H9 (cell line): ENCODE data around the gene CADPS2. TPM values are rescaled to one million over a fixed set of nuclear protein-coding genes. Genes with fewer than 3 reads are reported as not detected.

Experiments used
- DNase-seq: peaks from one replicate; pipeline ENCODE4 v3.0.0-alpha.2; 2017
- H2AFZ ChIP-seq: one replicate; pipeline ENCODE4 v1.6.1; 2013; ENCODE audit warnings: mild to moderate bottlenecking, low read length, control low read depth, moderate library complexity
- H2AK5ac ChIP-seq: 2 replicates; pipeline ENCODE4 v1.6.1; 2013; ENCODE audit warnings: low read length, control low read depth, mixed read lengths; ENCODE audit not compliant: insufficient read length
- H2BK120ac ChIP-seq: one replicate; pipeline ENCODE4 v1.6.1; 2013; ENCODE audit warnings: low read depth, mild to moderate bottlenecking, low read length, control low read depth, inconsistent platforms; ENCODE audit not compliant: poor library complexity, severe bottlenecking
- H2BK12ac ChIP-seq: 2 replicates; pipeline ENCODE4 v1.6.1; 2013; ENCODE audit warnings: low read length, control low read depth, mixed read lengths, low read depth; ENCODE audit not compliant: insufficient read length
- H2BK15ac ChIP-seq: 2 replicates; pipeline ENCODE4 v1.6.1; 2013; ENCODE audit warnings: low read depth, low read length, control low read depth
- H2BK20ac ChIP-seq: one replicate; pipeline ENCODE4 v1.6.1; 2013; ENCODE audit warnings: low read depth, mild to moderate bottlenecking, low read length, control low read depth, inconsistent platforms; ENCODE audit not compliant: poor library complexity, severe bottlenecking
- H2BK5ac ChIP-seq: 2 replicates; pipeline ENCODE4 v1.6.1; 2013; ENCODE audit warnings: low read length, control low read depth, mixed read lengths; ENCODE audit not compliant: insufficient read length
- H3K14ac ChIP-seq: 2 replicates; pipeline ENCODE4 v1.6.1; 2013; ENCODE audit warnings: low read length, control low read depth; ENCODE audit not compliant: insufficient read depth
- H3K18ac ChIP-seq: 2 replicates; pipeline ENCODE4 v1.6.1; 2013; ENCODE audit warnings: low read depth, mild to moderate bottlenecking, mixed read lengths, low read length, control low read depth; ENCODE audit not compliant: insufficient read length
- H3K23ac ChIP-seq: 2 replicates; pipeline ENCODE4 v1.6.1; 2013; ENCODE audit warnings: low read length, control low read depth, mixed read lengths, low read depth; ENCODE audit not compliant: insufficient read length
- H3K23me2 ChIP-seq: 2 replicates; pipeline ENCODE4 v1.6.1; 2013; ENCODE audit warnings: low read depth, mild to moderate bottlenecking, mixed read lengths, low read length, control low read depth; ENCODE audit not compliant: insufficient read length, poor library complexity, severe bottlenecking
- H3K27ac ChIP-seq: 2 replicates; pipeline ENCODE4 v1.5.1; 2013; ENCODE audit warnings: low read length, control low read depth, mixed read lengths, low read depth; ENCODE audit not compliant: insufficient read length
- H3K27me3 ChIP-seq: 2 replicates; pipeline ENCODE4 v1.6.1; 2013; ENCODE audit warnings: low read length, control low read depth, inconsistent platforms; ENCODE audit not compliant: insufficient read depth
- H3K4ac ChIP-seq: 2 replicates; pipeline ENCODE4 v1.6.1; 2013; ENCODE audit warnings: low read depth, mild to moderate bottlenecking, control low read depth, inconsistent platforms, low read length, moderate library complexity
- H3K4me1 ChIP-seq: 2 replicates; pipeline ENCODE4 v1.6.1; 2013; ENCODE audit warnings: low read length, control low read depth, inconsistent platforms; ENCODE audit not compliant: insufficient read depth
- H3K4me2 ChIP-seq: 2 replicates; pipeline ENCODE4 v1.6.1; 2013; ENCODE audit warnings: low read length, control low read depth, mixed read lengths; ENCODE audit not compliant: insufficient read length, insufficient read depth
- H3K56ac ChIP-seq: 2 replicates; pipeline ENCODE4 v1.6.1; 2013; ENCODE audit warnings: low read depth, mild to moderate bottlenecking, mixed read lengths, low read length, control low read depth; ENCODE audit not compliant: insufficient read length
- H3K79me1 ChIP-seq: 2 replicates; pipeline ENCODE4 v1.6.1; 2013; ENCODE audit warnings: low read depth, mild to moderate bottlenecking, moderate library complexity, low read length, control low read depth, inconsistent platforms; ENCODE audit not compliant: insufficient read depth, poor library complexity, severe bottlenecking
- H3K79me2 ChIP-seq: 2 replicates; pipeline ENCODE4 v1.6.1; 2013; ENCODE audit warnings: low read length, control low read depth, inconsistent platforms; ENCODE audit not compliant: insufficient read depth
- H3K9ac ChIP-seq: 2 replicates; pipeline ENCODE4 v1.6.1; 2013; ENCODE audit warnings: low read length, control low read depth, mixed read lengths; ENCODE audit not compliant: insufficient read length; ENCODE audit errors: extremely low read depth
- H3K9me3 ChIP-seq: one replicate; pipeline ENCODE4 v1.6.1; 2013; ENCODE audit warnings: low read depth, low read length, inconsistent platforms; ENCODE audit not compliant: control insufficient read depth
- H3T11ph ChIP-seq: one replicate; pipeline ENCODE4 v1.6.1; 2013; ENCODE audit warnings: mild to moderate bottlenecking, low read length, control low read depth, inconsistent platforms
- H4K20me1 ChIP-seq: one replicate; pipeline ENCODE4 v1.6.1; 2013; ENCODE audit not compliant: control insufficient read depth, insufficient read length, insufficient read depth
- H4K5ac ChIP-seq: 2 replicates; pipeline ENCODE4 v1.6.1; 2013; ENCODE audit warnings: low read depth, mild to moderate bottlenecking, mixed read lengths, low read length, control low read depth; ENCODE audit not compliant: insufficient read length
- H4K8ac ChIP-seq: replicated peaks from 2 replicates; pipeline ENCODE4 v1.6.1; 2013; ENCODE audit warnings: low read length, control low read depth, mixed read lengths, low read depth; ENCODE audit not compliant: insufficient read length
- H4K91ac ChIP-seq: 2 replicates; pipeline ENCODE4 v1.6.1; 2013; ENCODE audit warnings: low read depth, mild to moderate bottlenecking, moderate library complexity, mixed read lengths, low read length, control low read depth; ENCODE audit not compliant: insufficient read length
- H3K27ac Mint-ChIP-seq, 3 experiments: 2 replicates in 2 of 3; 3 replicates in 1 of 3; pipeline ENCODE4 v1.8.0; 2020 to 2021; ENCODE audit warnings: mixed read lengths in 3 of 3, mild to moderate bottlenecking in 1 of 3, moderate library complexity in 1 of 3
- H3K27me3 Mint-ChIP-seq: 2 replicates; pipeline ENCODE4 v1.8.0; 2021; ENCODE audit warnings: low read depth, mild to moderate bottlenecking, moderate library complexity, mixed read lengths
- H3K36me3 Mint-ChIP-seq, 3 experiments: 2 replicates in 2 of 3; 3 replicates in 1 of 3; pipeline ENCODE4 v1.8.0; 2020 to 2021; ENCODE audit warnings: low read depth in 3 of 3, mixed read lengths in 3 of 3; ENCODE audit not compliant: insufficient read depth in 1 of 3
- H3K4me1 Mint-ChIP-seq, 2 experiments: 2 replicates each; pipeline ENCODE4 v1.8.0; 2020; ENCODE audit warnings: mixed read lengths in 2 of 2
- H3K4me3 Mint-ChIP-seq, 2 experiments: 2 replicates in 1 of 2; 3 replicates in 1 of 2; pipeline ENCODE4 v1.8.0; 2020 to 2021; ENCODE audit warnings: mild to moderate bottlenecking in 2 of 2, mixed read lengths in 2 of 2, moderate library complexity in 1 of 2
- H3K9me3 Mint-ChIP-seq, 2 experiments: 2 replicates in 1 of 2; 3 replicates in 1 of 2; pipeline ENCODE4 v1.8.0; 2020; ENCODE audit warnings: mild to moderate bottlenecking in 2 of 2, mixed read lengths in 2 of 2, moderate library complexity in 1 of 2
- WGBS: extraction: QIAGEN DNeasy Blood & Tissue Kit; methylation state at CpG from one replicate; pipeline ENCODE4 v1.1.7; 2013; ENCODE audit warnings: missing lambda C conversion rate, low lambda C conversion rate, mixed read lengths; ENCODE audit not compliant: insufficient read length; ENCODE audit errors: extremely low coverage; 5-methylcytosine and 5-hydroxymethylcytosine counted together
- total RNA-seq: library from RNA; stranded (reverse); gene quantifications from 2 replicates; pipeline ENCODE4 v1.2.1, GENCODE V29; 2021
- TF ChIP-seq, protein P1 (sequence below): fragments of 200-600 bp; sonication (generic); conservative IDR thresholded peaks from 3 replicates; pipeline ENCODE4 v1.8.0; 2021; ENCODE audit warnings: antibody characterized with exemption, mild to moderate bottlenecking

Gene CADPS2
- total RNA-seq, 1 experiment from 2014 or later: 7.1 TPM

DNA sequence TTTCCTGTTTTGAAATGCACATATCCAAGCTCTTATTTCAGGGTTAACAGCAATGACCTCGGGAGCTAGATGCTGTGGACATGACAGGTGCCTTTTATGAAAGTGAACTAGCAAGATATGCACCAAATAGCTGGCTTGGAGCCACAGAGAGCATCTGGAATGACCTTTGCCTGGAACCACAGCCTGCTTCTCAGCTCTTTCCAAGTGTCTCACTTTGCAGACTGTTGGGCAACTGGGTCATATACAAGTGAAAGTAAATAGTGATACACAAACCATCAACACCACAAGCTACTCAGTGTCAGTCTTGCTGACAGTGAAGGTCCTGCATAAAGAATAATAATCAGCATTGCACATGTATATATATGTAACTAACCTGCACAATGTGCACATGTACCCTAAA, 370.9 kb downstream of the CADPS2 start:
- H4K8ac ChIP-seq: no peak overlapping the region
- no peak overlapping the region for H3T11ph ChIP-seq
- no peaks in the 10 kb centered on the region for H4K20me1 ChIP-seq
- TF ChIP-seq, protein P1, sequence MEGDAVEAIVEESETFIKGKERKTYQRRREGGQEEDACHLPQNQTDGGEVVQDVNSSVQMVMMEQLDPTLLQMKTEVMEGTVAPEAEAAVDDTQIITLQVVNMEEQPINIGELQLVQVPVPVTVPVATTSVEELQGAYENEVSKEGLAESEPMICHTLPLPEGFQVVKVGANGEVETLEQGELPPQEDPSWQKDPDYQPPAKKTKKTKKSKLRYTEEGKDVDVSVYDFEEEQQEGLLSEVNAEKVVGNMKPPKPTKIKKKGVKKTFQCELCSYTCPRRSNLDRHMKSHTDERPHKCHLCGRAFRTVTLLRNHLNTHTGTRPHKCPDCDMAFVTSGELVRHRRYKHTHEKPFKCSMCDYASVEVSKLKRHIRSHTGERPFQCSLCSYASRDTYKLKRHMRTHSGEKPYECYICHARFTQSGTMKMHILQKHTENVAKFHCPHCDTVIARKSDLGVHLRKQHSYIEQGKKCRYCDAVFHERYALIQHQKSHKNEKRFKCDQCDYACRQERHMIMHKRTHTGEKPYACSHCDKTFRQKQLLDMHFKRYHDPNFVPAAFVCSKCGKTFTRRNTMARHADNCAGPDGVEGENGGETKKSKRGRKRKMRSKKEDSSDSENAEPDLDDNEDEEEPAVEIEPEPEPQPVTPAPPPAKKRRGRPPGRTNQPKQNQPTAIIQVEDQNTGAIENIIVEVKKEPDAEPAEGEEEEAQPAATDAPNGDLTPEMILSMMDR: no peak
- H3K9me3 ChIP-seq: no peaks in the 10 kb centered on the region
- H2BK120ac ChIP-seq: no peak overlapping the region
- Mint-ChIP-seq H3K36me3 (no peaks in the 10 kb centered on the region), H3K27ac (peak overlapping the region in 1 of 3 experiments; percentile 38; a peak in 2 of 7 replicates), H3K27me3 (no peaks in the 10 kb centered on the region), H3K4me1 (peaks cover 50 to 62% of the 10 kb centered on the region in 2 experiments), H3K4me3 (no peak overlapping the region), H3K9me3 (no peaks in the 10 kb centered on the region)
- no peak overlapping the region for H2BK20ac ChIP-seq
- H2BK12ac ChIP-seq: no peak overlapping the region
- no peak overlapping the region for H2AK5ac ChIP-seq
- no peak overlapping the region for H3K56ac ChIP-seq
- H2BK15ac ChIP-seq: no peak overlapping the region
- DNase-seq: no peak
- H4K91ac ChIP-seq: no peak overlapping the region
- no peaks in the 10 kb centered on the region for H3K27me3 ChIP-seq
- no peak overlapping the region for H2BK5ac ChIP-seq
- H3K4me2 ChIP-seq: no peak overlapping the region
- H3K14ac ChIP-seq: 0 out of 2 replicates have a peak overlapping the region, but pooled peaks have one; percentile 40
- H3K79me1 ChIP-seq: no peaks in the 10 kb centered on the region
- H2AFZ ChIP-seq: no peak overlapping the region
- H4K5ac ChIP-seq: no peak overlapping the region
- H3K23me2 ChIP-seq: no peaks in the 10 kb centered on the region
- H3K18ac ChIP-seq: no peak overlapping the region
- peaks cover 7% of the 10 kb centered on the region; the same call in 1 of the 2 replicates for H3K4me1 ChIP-seq
- H3K4ac ChIP-seq: no peak overlapping the region
- H3K9ac ChIP-seq: no peak overlapping the region
- no peak overlapping the region for H3K23ac ChIP-seq
- no CpG with 5 or more reads among the region's 1 CpG for WGBS
- H3K27ac ChIP-seq: no peak overlapping the region
- H3K79me2 ChIP-seq: no peaks in the 10 kb centered on the region
